ENCODE results near the gene JCAD.

GRCh38 chr10:30068492-30069223, 9.3 kb upstream of the JCAD start:
- TF ChIP-seq, protein P1, sequence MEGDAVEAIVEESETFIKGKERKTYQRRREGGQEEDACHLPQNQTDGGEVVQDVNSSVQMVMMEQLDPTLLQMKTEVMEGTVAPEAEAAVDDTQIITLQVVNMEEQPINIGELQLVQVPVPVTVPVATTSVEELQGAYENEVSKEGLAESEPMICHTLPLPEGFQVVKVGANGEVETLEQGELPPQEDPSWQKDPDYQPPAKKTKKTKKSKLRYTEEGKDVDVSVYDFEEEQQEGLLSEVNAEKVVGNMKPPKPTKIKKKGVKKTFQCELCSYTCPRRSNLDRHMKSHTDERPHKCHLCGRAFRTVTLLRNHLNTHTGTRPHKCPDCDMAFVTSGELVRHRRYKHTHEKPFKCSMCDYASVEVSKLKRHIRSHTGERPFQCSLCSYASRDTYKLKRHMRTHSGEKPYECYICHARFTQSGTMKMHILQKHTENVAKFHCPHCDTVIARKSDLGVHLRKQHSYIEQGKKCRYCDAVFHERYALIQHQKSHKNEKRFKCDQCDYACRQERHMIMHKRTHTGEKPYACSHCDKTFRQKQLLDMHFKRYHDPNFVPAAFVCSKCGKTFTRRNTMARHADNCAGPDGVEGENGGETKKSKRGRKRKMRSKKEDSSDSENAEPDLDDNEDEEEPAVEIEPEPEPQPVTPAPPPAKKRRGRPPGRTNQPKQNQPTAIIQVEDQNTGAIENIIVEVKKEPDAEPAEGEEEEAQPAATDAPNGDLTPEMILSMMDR (IDR thresholded peaks at IDR 0.05): no peak
- TF ChIP-seq POLR2A (IDR thresholded peaks at IDR 0.05; ENCODE audit: low read length): no peak

Data from A549 (cell line).